Activated T-cell treated with anti-CD3 and anti-CD28 coated beads for 48 hours (primary cell): ENCODE results near the gene NPIPA5.
"Not testable (repeated sequence)": the region's sequence is repeated elsewhere in the genome, so short reads cannot be mapped to it uniquely, and the experiment has no call there.

ENCODE experiments used
- DNase-seq: peaks from one replicate; pipeline ENCODE4 v3.0.0-alpha.2; 2020; ENCODE audit warnings: low read depth

Gene NPIPA5

DNA sequence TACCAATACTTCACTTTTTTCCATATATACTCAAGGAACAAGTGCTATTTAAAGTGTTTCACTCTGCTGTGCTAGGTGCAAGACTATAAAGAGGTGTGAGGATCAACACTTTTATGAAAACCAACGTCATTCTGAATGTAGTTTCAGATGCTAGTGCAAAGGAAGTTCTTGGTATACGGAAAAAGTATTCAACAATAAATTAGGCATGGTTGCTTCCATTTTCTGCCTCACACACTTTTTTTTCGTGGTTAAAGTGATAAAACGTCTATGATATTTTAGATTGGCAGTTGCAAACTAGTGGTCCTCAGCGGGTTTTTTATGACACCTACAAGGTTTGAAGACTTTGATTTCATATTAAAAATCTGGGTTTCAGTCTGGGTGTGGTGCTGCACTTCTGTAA is 11.8 kb upstream of the NPIPA5 start:
- DNase-seq, result not testable (repeated sequence)

DNA sequence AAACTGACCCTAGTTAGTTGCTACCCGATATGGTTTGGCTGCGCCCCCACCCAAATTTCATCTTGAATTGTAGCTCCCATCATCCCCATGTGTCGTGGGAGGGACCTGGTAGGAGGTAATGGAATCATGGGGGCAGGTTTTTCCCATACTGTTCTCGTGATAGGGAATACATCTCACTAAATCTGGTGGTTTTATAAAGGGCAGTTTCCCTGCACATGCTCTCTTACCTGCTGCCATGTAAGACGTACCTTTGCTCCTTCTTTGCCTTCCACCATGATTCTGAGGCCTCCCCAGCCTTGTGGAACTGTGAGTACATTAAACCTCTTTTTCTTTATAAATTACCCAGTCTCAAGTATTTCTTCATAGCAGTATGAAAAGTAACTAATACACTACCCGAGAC is 10.0 kb upstream of the NPIPA5 start:
- not testable (repeated sequence) for DNase-seq

DNA sequence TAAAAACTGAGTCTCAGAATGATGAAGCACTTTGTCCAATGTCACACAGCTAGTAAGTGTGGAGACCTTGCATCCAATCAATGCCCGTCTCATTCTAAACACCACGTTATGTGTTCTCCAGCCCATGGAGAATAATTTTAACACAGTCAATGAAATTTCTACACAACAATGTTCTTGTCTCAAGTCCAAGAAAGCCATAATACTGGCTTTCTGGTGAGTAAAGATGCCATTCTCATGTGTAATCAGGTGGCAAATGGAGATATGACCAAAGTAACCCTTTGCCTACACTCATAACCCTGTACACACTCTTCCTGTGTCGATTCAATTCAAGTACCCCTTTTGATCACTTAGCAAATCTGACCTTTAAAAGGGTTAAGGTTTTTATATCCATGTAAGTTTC is 4.7 kb upstream of the NPIPA5 start:
- not testable (repeated sequence) for DNase-seq

DNA sequence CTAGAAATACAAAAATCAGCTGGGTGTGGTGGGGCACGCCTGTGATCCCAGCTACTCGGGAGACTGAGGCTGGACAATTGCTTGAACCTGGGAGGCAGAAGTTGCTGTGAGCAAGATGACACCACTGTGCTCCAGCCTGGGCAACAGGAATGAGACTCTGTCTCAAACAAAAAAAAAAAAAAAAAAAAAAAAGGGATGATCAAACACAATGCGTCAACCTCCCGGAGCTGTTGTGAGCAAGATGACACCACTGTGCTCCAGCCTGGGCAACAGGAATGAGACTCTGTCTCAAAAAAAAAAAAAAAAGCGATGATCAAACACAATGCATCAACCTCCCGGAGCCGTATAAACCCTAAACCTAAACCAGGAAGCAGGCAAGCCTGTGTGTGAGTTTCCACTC is 20.6 kb downstream of the NPIPA5 start:
- DNase-seq, result not testable (repeated sequence)

DNA sequence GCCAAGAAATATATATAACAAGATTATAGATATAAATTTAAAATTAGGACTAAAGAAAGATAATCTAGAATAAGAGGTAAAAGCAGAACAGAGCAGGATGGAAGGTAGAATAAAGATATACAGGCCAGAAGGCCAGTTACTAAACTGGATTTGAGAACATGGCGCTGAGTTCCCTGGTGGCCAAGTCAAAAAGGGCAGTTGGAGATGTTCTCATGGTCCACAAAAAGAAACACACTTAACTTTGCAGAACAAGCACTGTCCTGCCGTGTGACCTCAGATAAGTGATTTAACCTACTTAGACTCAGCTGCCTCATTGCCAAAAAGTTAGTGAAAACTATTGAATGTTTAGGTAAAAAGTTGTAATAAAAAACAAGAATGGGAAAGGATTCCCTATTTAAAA is 23.2 kb downstream of the NPIPA5 start:
- not testable (repeated sequence) for DNase-seq

DNA sequence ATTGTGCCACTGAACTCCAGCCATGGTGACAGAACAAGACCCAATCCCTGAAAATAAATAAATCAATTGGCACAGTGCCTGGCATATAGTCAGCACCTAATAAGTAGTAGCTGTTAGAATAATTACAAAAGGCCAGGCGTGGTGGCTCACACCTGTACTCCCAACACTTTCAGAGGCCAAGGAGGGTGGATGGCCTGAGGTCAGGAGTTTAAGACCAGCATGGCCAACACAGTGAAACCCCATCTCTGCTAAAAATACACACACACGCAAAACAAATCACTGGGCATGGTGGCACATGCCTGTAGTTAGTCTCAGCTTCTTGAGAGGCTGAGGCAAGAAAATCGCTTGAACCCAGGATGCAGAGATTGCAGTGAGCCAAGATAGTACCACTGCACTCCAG is 25.2 kb downstream of the NPIPA5 start:
- not testable (repeated sequence) for DNase-seq

DNA sequence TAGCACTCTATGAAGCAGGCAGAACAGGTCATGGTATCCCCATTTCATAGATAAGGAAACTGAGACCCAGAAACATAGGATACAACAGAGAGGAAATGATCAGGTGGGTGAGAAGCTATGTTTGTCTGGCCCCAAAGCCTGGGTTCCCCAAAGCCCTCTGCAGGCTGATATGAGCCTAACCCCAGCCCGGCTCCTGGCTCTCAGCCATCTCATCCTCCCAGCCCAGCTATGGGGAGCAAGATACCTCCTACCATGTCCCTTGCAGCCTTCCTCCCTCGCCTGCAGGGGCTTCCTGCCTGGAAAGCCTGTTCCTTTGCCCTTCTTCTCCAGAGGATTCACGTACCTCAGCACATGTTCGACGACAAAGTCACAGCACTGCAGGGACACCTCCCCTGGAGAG is 26.3 kb downstream of the NPIPA5 start:
- not testable (repeated sequence) for DNase-seq

DNA sequence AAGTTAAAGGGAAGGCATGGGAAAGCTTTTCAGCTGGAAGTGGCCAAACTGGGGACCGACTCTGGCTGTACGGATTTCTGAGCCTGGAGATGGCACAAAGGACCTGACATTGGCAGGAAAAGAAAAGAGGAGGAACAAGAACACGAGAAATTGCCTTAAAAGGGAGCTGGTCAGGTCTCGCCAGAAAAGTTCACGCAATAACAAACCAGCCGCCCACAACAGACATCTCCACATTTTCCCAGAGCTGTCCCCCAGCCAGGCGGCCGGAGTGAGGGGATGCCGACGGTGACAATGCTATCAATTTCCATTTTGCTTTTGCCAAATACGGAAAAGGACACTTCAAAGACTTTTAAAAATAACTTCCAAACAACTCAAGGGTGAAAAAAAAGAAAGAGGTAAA is 26.8 kb downstream of the NPIPA5 start:
- not testable (repeated sequence) for DNase-seq

DNA sequence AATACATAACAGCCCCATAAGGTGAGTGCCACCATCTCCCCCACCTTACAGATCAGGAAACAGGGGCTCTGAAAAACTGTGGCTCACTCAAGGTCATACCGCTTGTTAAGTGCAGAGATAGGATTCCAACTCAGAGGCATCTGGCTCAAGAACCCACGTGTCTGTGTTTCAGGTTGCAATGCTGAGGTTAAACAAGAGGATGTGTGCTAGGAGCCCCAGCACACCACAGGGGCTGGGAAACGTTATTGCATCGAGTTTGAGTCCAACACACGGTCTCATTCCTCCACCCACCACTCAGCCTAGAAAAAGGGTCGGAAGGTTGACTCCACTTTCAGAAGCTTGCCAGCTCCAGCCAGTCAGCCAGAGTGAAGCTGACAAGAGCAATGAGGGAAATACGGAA is 29.4 kb downstream of the NPIPA5 start:
- not testable (repeated sequence) for DNase-seq

DNA sequence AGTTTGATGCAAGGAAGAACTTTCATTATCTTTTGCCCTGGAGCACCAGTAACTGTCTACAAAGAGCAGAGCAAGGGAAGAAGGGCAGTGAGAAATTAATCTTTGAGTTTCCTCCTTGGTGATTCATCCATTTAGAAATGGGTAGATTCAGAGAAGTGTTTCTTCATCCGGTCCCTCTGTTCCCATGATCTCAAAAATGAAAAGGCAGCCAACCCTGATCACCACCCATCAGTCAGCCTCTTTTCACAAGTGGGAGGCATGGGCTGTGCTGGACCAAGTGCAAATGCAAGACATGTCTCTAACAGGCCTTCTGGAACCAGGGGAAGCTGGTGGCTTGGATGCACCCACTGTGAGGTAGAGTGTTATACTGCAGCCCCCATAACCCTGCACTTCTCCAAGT is 35.8 kb downstream of the NPIPA5 start:
- DNase-seq, result not testable (repeated sequence)

DNA sequence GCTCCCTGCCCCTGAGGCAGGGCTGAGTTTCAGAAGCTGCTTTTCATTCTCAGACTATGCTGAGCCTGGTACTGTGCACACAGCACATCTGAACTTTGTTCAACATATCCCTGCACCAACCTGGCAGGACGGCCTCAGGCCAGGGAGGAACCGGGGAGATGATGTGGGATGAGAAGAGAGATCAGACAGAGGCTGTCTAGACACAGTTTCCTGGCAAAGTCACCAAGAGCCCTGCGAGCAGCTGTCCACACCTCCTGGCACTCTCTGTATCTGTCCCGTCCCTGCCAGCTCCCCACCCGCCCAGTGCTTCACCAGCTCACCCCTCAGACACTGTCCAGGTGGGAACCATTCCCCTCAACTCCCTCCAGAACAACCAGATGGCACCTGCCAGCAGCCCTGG is 39.1 kb downstream of the NPIPA5 start:
- DNase-seq, result not testable (repeated sequence)

DNA sequence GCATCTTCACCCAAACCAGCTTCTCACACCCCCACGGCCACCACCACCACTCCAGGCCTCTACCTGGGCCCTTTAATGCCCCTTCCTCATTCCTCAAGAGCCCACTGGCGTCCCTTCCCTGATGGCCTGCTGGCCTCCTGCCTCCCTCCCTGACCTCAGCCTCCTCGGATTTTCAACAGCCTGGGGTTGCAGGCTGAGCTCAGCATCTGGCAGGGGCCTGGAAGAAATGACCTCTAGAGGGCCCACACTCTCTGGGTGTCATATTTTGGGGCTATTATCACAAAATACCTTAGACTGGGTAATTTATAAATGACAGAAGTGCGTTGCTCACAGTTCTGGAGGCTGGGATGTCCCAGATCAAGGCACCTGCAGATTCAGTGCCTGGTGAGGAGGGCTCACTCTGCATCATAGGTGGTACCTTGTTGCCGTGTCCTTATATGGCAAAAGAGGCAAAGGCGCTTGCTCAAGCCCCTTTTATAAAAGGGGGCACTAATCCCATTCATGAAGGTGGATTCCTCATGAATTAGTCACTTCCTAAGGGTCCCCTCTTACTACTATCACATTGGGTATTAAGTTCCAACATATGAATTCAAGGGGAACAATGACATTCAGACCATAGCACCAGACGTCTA is 40.0 kb downstream of the NPIPA5 start:
- DNase-seq, result not testable (repeated sequence)

DNA sequence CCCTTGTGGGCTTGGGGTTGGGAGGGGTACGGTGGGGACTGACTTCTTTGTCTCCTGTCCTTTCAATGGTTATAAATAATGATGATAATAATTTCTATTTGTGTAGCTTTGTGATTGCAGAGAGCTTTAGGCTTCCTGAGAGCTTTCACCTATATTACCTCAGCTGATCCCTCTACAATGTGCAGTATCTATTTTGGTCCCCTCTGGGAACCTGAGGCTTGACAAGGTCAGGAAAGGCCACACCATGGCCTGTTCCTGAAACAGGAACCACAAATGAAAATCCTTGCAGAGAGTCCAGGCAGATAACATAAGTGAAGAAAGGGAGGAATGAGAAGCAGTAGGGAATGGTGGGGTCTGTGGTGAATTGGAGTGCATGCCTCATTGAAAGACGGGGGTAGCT is 42.5 kb downstream of the NPIPA5 start:
- DNase-seq, result not testable (repeated sequence)

DNA sequence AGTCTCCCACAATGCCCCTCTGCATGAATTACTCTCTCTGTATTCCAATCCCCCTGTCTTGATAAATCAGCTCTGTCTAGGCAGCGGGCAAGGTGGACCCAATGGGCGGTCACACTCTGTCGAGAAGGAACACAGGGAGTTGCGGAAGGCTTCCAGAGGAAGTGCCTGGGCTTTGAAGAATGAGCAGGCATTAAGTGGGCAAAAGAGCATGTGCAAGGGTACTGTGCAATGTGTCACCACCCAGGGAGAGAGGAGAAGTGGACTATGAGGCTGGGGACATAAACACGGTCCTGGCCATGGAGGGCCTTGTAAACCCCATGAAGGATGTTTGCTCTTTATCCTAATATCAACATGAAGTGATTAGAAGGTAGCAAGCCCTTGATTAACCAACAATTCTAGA is 44.1 kb downstream of the NPIPA5 start:
- DNase-seq, result not testable (repeated sequence)

DNA sequence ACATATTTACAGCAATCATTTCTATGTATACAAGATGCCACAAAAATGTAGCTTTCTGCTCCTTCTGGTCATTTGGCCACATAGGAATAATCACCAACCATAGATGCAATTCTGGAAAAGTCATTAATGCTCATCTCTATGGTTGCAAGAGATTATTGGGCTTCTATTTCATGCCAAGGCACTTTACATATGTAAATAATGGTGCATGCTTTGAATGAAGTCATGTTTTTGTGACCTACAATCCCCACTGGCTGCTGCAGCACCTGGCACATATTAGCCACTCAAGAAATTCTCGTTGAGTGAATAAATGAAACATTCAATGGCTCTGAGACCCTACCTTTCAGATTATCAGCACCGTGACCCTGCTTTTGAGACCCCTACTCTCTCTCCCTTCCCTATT is 47.1 kb downstream of the NPIPA5 start:
- DNase-seq, result not testable (repeated sequence)

DNA sequence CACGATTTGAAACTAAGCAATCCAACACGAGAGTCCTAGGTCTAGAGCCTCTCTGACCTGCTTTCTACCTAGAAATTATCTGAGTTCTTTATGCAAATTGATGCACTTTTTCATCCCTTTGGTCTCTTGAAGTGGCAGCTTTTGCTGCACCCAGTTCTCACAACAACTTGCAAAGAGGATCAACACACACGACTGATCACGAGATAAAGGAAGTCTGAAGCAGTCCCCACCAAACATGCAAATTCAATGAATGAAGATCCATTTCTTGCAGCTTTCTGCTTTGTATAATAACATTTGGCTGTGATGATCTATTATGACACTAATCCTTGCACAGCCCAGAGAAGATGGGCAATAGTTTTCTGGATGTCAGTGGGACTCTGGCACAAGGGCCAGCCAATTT is 53.1 kb downstream of the NPIPA5 start:
- DNase-seq, result not testable (repeated sequence)

DNA sequence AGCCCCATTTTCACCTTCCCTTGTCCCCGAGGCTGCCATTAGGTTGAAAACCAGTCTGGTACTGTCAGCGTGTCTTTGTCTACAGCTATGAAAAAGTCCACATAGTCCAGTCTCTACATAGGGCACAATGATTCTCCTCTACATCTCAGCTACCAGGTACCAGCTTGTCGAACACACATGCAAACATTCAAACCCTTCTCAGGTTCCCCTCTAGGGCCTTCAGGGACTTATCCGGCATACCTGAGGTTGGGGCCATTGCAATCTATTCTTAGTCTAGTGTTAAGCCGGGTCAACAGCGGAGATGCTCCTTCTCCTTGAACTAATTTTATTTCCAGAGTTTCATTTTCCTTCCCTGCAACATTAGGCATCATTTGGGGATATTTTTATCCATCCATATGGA is 54.7 kb downstream of the NPIPA5 start:
- not testable (repeated sequence) for DNase-seq

DNA sequence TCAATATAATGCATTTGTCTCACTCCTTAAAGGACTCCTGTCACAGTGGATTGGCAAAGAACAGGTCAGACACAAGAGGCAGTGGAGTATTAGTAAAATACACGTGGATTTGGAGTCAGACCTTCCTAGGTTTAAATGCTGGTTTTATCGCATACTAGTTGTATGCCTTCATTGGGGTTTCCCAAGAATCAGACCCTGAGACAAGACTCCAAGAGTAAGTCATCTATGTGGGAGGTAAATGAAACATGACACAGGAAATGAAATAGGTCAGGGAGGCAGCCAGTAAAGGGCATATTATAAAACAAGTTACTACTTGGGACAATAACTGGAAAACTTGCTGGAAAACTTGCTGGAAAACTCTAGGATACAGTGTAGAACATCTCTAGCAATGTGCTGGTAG is 56.9 kb downstream of the NPIPA5 start:
- DNase-seq, result not testable (repeated sequence)

DNA sequence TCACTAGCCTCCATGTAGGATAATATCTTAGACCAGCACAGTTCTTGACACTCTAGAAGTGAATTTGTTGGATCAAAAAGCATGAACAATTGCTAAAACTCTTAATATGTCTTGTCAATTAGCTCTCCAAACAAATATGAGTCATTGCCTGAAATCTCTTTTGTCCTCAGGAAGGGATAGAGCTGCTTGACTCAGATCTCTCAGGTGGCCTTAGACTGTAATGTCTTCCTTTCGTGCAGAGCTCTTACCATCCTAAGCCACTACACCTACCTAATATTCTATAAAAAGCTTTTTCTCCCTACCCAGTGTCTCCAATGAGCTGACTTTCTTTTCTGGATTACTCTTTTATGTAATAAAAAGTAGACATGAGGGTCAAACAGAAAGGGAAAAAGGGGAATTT is 63.5 kb downstream of the NPIPA5 start:
- not testable (repeated sequence) for DNase-seq
